NCI-H187 treated with DMSO at 0.1 percent for 48 hours (cell line): ENCODE measurements around the gene ADPRM.
"Not testable (repeated sequence)": the region's sequence is repeated elsewhere in the genome, so short reads cannot be mapped to it uniquely, and the experiment has no call there.

ENCODE experiments used
- DNase-seq: peaks from one replicate; lab custom pipeline; 2025; lab: John Stamatoyannopoulos, UW

The ADPRM gene

GRCh38 chr17:10699856-10700255, 2.5 kb downstream of the ADPRM start:
- no peak for DNase-seq

- no peak for DNase-seq
Observed at GRCh38 chr17:10702574-10702973, 5.2 kb downstream of the ADPRM start.

- DNase-seq = no peak
Observed at GRCh38 chr17:10705727-10706126, 8.3 kb downstream of the ADPRM start.

GRCh38 chr17:10713318-10713717, 15.9 kb downstream of the ADPRM start:
- no peak for DNase-seq

- no peak for DNase-seq
Observed at GRCh38 chr17:10716218-10716617, 18.8 kb downstream of the ADPRM start.

- no peak for DNase-seq
Observed at GRCh38 chr17:10718547-10718946, 21.2 kb downstream of the ADPRM start.

GRCh38 chr17:10724546-10725195, 27.3 kb downstream of the ADPRM start:
- no peak for DNase-seq

- no peak for DNase-seq
Observed at GRCh38 chr17:10725262-10725661, 27.9 kb downstream of the ADPRM start.

GRCh38 chr17:10726196-10726595, 28.8 kb downstream of the ADPRM start:
- no peak for DNase-seq

- DNase-seq = no peak
Observed at GRCh38 chr17:10727192-10727591, 29.8 kb downstream of the ADPRM start.

- DNase-seq = no peak
Observed at GRCh38 chr17:10728331-10728892, 31.0 kb downstream of the ADPRM start.

- no peak for DNase-seq
Observed at GRCh38 chr17:10729334-10730193, 32.2 kb downstream of the ADPRM start, which contains the start of gene TMEM220. Gene TMEM220, minus strand, starts transcription at chr17:10730023. Its CDS starts 172 bp downstream, at chr17:10729851.

GRCh38 chr17:10730247-10730646, 32.9 kb downstream of the ADPRM start:
- DNase-seq = not testable (repeated sequence)

- DNase-seq = no peak
Observed at GRCh38 chr17:10731408-10731879, 34.0 kb downstream of the ADPRM start.

- not testable (repeated sequence) for DNase-seq
Observed at GRCh38 chr17:10732121-10732520, 34.7 kb downstream of the ADPRM start.

- DNase-seq = no peak
Observed at GRCh38 chr17:10733666-10734065, 36.3 kb downstream of the ADPRM start.

- no peak for DNase-seq
Observed at GRCh38 chr17:10735251-10735650, 37.9 kb downstream of the ADPRM start.

- no peak for DNase-seq
Observed at GRCh38 chr17:10735821-10736220, 38.4 kb downstream of the ADPRM start.

GRCh38 chr17:10737168-10737622, 39.8 kb downstream of the ADPRM start:
- DNase-seq = no peak

GRCh38 chr17:10737736-10738135, 40.3 kb downstream of the ADPRM start:
- no peak for DNase-seq

GRCh38 chr17:10738521-10739258, 41.3 kb downstream of the ADPRM start:
- no peak for DNase-seq

GRCh38 chr17:10739386-10739785, 42.0 kb downstream of the ADPRM start:
- no peak for DNase-seq
